ENCODE data around the gene XRCC1.

- no peak for TF ChIP-seq CTCF (IDR thresholded peaks at IDR 0.05)
- TF ChIP-seq POLR2A (IDR thresholded peaks at IDR 0.05): no peak
- no peak for TF ChIP-seq EP300 (IDR thresholded peaks at IDR 0.05)
Observed at GRCh38 chr19:43605875-43606568, 30.7 kb upstream of the XRCC1 start.
